WERI-Rb-1 (cell line): Measurements from ENCODE around the gene CLEC18C.
"Not testable (repeated sequence)": the region's sequence is repeated elsewhere in the genome, so short reads cannot be mapped to it uniquely, and the experiment has no call there.

Experiments
- DNase-seq: peaks from one replicate; pipeline ENCODE4 v3.0.0-alpha.2; 2020
- H3K27ac ChIP-seq: fragments of 250-450 bp; sonication (Bioruptor Pico); 2 replicates; pipeline ENCODE4 v1.5.1; 2020; ENCODE audit warnings: mild to moderate bottlenecking, moderate library complexity
- H3K27me3 ChIP-seq: fragments of 250-450 bp; sonication (Bioruptor Pico); 2 replicates; pipeline ENCODE4 v1.5.1; 2021; ENCODE audit warnings: mild to moderate bottlenecking, low read depth, moderate library complexity; ENCODE audit not compliant: insufficient read depth, severe bottlenecking
- H3K36me3 ChIP-seq: fragments of 250-450 bp; sonication (Bioruptor Pico); 2 replicates; pipeline ENCODE4 v1.5.1; 2020; ENCODE audit warnings: mild to moderate bottlenecking, moderate library complexity
- H3K4me3 ChIP-seq: 2 replicates; pipeline ENCODE4 v1.5.1; 2011; ENCODE audit warnings: low read depth, mild to moderate bottlenecking, control low read depth, low read length
- H3K9me3 ChIP-seq: fragments of 250-450 bp; sonication (Bioruptor Pico); 2 replicates; pipeline ENCODE4 v1.5.1; 2021; ENCODE audit warnings: mild to moderate bottlenecking, moderate library complexity; ENCODE audit not compliant: severe bottlenecking
- CTCF ChIP-seq: IDR thresholded peaks from 2 replicates; pipeline ENCODE4 v1.5.1; 2011; ENCODE audit warnings: low read depth, mild to moderate bottlenecking, control low read depth, inconsistent platforms, low read length

The CLEC18C gene

GRCh38 chr16:70161350-70161749, 12.2 kb upstream of the CLEC18C start:
- no peak for DNase-seq
- H3K27me3 ChIP-seq = no peaks in the 10 kb centered on the region

GRCh38 chr16:70162041-70162451, 11.5 kb upstream of the CLEC18C start:
- Histone ChIP-seq H3K27ac (no peak overlapping the region), H3K27me3 (no peaks in the 10 kb centered on the region), H3K9me3 (no peaks in the 10 kb centered on the region), H3K36me3 (peaks cover 30% of the 10 kb centered on the region), H3K4me3 (no peak overlapping the region)
- TF ChIP-seq CTCF = no peak
- DNase-seq = no peak

More at GRCh38 chr16:70161350-70161749, 12.2 kb upstream of the CLEC18C start:
- Histone ChIP-seq H3K27ac (no peak overlapping the region), H3K9me3 (no peaks in the 10 kb centered on the region), H3K4me3 (no peak overlapping the region), H3K36me3 (peaks cover 37% of the 10 kb centered on the region)
- TF ChIP-seq CTCF = no peak

GRCh38 chr16:70163596-70163995, 10.0 kb upstream of the CLEC18C start:
- Histone ChIP-seq H3K27me3 (no peaks in the 10 kb centered on the region), H3K9me3 (no peaks in the 10 kb centered on the region), H3K4me3 (no peak overlapping the region), H3K27ac (no peak overlapping the region), H3K36me3 (peaks cover 14% of the 10 kb centered on the region)
- DNase-seq = no peak
- no peak for TF ChIP-seq CTCF

GRCh38 chr16:70166688-70167087, 6.9 kb upstream of the CLEC18C start:
- not testable (repeated sequence) for H3K36me3 ChIP-seq, H3K27me3 ChIP-seq, H3K4me3 ChIP-seq, H3K27ac ChIP-seq, H3K9me3 ChIP-seq
- DNase-seq = peak; percentile 37

DNA sequence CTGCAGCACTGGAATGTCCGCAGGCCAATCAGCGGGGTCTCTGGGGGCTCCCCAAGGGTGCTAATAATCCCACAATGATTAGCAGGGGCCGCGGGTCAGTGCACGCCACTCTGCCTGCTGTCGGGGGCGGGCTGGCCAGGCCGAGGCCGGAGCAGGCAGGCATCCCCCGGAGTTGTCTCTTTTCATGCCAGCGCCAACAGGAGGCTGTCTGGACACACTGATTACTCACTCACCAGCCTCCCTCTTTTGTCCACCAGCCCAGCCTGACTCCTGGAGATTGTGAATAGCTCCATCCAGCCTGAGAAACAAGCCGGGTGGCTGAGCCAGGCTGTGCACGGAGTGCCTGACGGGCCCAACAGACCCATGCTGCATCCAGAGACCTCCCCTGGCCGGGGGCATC, 329 bp downstream of the CLEC18C start:
- H3K27ac ChIP-seq, DNase-seq, H3K9me3 ChIP-seq, H3K36me3 ChIP-seq, H3K27me3 ChIP-seq, H3K4me3 ChIP-seq: not testable (repeated sequence)

- not testable (repeated sequence) for DNase-seq, H3K36me3 ChIP-seq, H3K4me3 ChIP-seq, H3K9me3 ChIP-seq, H3K27ac ChIP-seq, H3K27me3 ChIP-seq
These were observed 873 bp downstream of the CLEC18C start for GRCh38 chr16:70174387-70174932.

GRCh38 chr16:70187858-70188607, 14.4 kb downstream of the CLEC18C start:
- not testable (repeated sequence) for H3K9me3 ChIP-seq, H3K4me3 ChIP-seq

GRCh38 chr16:70188608-70188915, 15.0 kb downstream of the CLEC18C start:
- H3K36me3 ChIP-seq, H3K27ac ChIP-seq, DNase-seq, H3K4me3 ChIP-seq, H3K27me3 ChIP-seq, H3K9me3 ChIP-seq: not testable (repeated sequence)

More at GRCh38 chr16:70187858-70188607, 14.4 kb downstream of the CLEC18C start:
- DNase-seq, H3K36me3 ChIP-seq, H3K27ac ChIP-seq, H3K27me3 ChIP-seq: not testable (repeated sequence)

DNA sequence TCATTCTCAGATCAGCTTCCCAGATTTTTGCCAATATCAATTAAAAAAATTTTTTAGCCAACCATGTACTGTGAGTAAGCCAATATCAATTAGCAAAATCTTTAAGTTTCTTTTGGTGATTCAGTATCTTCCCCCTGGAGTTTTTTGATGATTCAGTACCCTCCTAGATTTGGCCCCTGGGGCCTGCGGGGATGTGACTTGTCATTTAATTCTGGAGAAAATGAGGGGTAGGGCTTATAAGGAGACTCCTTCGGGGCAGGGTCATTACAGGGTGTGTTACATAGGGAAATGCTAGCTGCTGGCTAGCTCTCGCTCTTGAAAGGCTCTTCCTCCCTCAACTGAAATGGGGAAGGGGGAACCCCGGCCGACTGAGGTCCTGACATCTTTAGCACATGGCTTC, 17.0 kb downstream of the CLEC18C start:
- H3K9me3 ChIP-seq, H3K4me3 ChIP-seq, H3K27ac ChIP-seq, H3K36me3 ChIP-seq, H3K27me3 ChIP-seq, DNase-seq: not testable (repeated sequence)

DNA sequence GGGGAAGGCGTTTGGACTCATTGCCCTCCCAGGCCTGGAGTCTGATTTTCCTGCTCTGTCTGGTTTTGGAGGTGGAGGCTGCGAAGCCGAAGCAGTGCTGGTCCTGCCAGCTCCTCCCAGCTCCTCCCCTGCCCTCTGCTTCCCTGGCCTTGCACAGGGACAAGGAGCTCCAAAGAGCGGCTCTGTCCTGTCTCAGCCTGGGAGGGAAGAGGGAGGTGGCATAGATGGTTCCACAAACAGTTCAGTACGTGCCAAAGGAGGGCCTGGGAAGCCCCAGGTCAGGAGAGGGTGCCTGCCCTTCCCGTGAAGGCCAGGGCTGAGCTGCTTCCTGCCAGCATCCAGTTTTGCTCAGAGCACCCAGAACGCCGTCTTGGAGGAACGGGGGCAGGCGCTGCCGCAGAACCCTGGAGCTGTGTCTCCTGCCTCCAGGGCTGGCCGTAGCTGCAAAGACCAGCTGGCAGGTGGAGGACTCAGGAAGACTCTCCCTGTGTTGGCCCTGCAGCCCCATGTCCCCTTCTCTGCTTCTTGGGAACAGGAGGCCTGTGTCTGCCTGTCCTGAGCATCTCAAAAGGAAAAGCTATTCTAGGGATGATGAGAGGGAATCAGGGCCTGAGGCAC, 23.2 kb downstream of the CLEC18C start:
- not testable (repeated sequence) for DNase-seq, H3K4me3 ChIP-seq, H3K27ac ChIP-seq, H3K9me3 ChIP-seq, H3K27me3 ChIP-seq, H3K36me3 ChIP-seq

DNA sequence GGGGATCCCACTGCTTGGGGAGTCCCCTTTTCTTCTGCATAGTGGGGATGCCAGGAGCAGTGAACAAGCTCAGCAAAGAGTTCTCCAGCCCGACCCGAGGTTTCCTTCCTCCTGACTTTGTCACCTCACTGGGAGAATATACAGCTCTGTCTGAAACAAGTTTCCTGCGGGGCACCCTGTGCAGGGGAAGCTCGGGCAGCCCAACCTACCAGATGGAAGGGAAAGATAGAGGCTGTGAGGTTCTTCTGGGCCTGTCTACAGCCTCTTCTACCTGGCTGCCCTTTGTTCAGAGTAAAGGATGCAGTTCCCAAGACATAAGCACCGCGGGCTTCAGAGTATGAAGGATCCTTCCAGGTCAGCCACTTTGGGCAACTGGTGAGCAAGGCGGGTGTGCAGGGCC, 24.0 kb downstream of the CLEC18C start:
- not testable (repeated sequence) for H3K4me3 ChIP-seq, DNase-seq, H3K27ac ChIP-seq, H3K27me3 ChIP-seq, H3K9me3 ChIP-seq, H3K36me3 ChIP-seq
